ENCODE results near the gene ZBTB46.
"Not testable (repeated sequence)": the region's sequence is repeated elsewhere in the genome, so short reads cannot be mapped to it uniquely, and the experiment has no call there.

The ZBTB46 gene

GRCh38 chr20:63854069-63854765 is 23.2 kb upstream of the ZBTB46 start:
- H3K9me3 ChIP-seq (ENCODE audit: severe bottlenecking) = no peaks in the 10 kb centered on the region
- TF ChIP-seq, protein P1, sequence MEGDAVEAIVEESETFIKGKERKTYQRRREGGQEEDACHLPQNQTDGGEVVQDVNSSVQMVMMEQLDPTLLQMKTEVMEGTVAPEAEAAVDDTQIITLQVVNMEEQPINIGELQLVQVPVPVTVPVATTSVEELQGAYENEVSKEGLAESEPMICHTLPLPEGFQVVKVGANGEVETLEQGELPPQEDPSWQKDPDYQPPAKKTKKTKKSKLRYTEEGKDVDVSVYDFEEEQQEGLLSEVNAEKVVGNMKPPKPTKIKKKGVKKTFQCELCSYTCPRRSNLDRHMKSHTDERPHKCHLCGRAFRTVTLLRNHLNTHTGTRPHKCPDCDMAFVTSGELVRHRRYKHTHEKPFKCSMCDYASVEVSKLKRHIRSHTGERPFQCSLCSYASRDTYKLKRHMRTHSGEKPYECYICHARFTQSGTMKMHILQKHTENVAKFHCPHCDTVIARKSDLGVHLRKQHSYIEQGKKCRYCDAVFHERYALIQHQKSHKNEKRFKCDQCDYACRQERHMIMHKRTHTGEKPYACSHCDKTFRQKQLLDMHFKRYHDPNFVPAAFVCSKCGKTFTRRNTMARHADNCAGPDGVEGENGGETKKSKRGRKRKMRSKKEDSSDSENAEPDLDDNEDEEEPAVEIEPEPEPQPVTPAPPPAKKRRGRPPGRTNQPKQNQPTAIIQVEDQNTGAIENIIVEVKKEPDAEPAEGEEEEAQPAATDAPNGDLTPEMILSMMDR (IDR thresholded peaks at IDR 0.05; ENCODE audit: low read depth, low read length) = no peak
- peak overlapping the region; percentile 88 for H3K27ac ChIP-seq
- no peak for DNase-seq
- peak overlapping the region; percentile 35 for H3K4me3 ChIP-seq (ENCODE audit: low read depth, low read length)
- H3K27me3 ChIP-seq (ENCODE audit: insufficient read depth, low read depth, severe bottlenecking) = no peaks in the 10 kb centered on the region
- H3K36me3 ChIP-seq = no peaks in the 10 kb centered on the region

- peak overlapping the region; percentile 88 for H3K27ac ChIP-seq
- not testable (repeated sequence) for DNase-seq; H3K9me3 ChIP-seq (ENCODE audit: severe bottlenecking); H3K36me3 ChIP-seq; H3K4me3 ChIP-seq (ENCODE audit: low read depth, low read length); H3K27me3 ChIP-seq (ENCODE audit: insufficient read depth, low read depth, severe bottlenecking)
Measured at GRCh38 chr20:63853733-63854068, 22.6 kb upstream of the ZBTB46 start.

- not testable (repeated sequence) for H3K4me3 ChIP-seq (ENCODE audit: low read depth, low read length); H3K27ac ChIP-seq
Measured at GRCh38 chr20:63851548-63851943, 20.5 kb upstream of the ZBTB46 start.

DNA sequence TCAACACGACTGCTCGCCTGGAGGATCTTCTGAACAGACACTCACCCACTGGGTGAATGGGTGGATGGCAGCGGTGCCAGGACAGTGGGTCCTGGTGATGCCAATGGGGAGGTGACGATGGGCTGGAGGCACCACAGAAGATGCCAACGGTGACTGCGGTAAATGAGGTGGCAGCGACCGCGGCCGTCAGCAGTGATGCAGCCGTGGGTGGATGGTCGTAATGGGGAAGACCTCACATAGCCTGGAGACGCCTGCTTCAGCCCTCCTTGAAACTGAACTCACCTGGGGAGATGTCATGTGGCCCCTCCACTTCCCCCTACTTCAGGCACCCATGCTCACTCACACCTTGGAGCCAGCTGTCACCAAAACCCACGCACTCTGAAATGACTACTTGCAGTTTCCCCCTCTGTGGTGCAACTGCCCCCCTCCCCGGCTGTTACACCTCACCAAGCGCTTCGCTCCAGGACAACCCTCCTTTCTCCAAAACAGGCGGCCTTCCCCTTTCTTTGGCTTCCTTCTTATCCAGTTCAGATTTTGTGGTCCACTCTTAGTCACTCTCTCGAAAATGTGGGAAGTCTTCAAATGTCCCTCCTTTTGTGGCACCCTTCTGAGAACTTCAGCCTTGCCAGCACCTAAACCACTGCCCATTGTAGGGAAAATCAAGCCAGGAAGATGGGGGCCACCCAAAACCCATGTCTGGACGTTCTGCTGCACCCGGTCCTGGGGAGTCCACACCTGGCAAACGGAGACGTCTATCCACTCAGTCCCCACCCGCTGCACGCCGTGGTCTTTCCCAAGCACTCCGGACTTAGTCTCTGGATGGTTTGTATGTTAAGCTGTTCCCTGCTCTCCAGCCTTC is 19.9 kb upstream of the ZBTB46 start:
- no peaks in the 10 kb centered on the region for H3K36me3 ChIP-seq
- no peaks in the 10 kb centered on the region for H3K27me3 ChIP-seq (ENCODE audit: insufficient read depth, low read depth, severe bottlenecking)
- TF ChIP-seq, protein P1 (IDR thresholded peaks at IDR 0.05; ENCODE audit: low read depth, low read length) = no peak
- no peak for DNase-seq
- no peak overlapping the region for H3K4me3 ChIP-seq (ENCODE audit: low read depth, low read length)
- no peaks in the 10 kb centered on the region for H3K9me3 ChIP-seq (ENCODE audit: severe bottlenecking)
- H3K27ac ChIP-seq = no peak overlapping the region

More at GRCh38 chr20:63851548-63851943, 20.5 kb upstream of the ZBTB46 start:
- not testable (repeated sequence) for H3K36me3 ChIP-seq; H3K27me3 ChIP-seq (ENCODE audit: insufficient read depth, low read depth, severe bottlenecking); DNase-seq; H3K9me3 ChIP-seq (ENCODE audit: severe bottlenecking)

GRCh38 chr20:63848003-63848911 is 17.2 kb upstream of the ZBTB46 start:
- H3K27ac ChIP-seq = no peak overlapping the region
- H3K36me3 ChIP-seq = no peaks in the 10 kb centered on the region
- H3K9me3 ChIP-seq (ENCODE audit: severe bottlenecking) = no peaks in the 10 kb centered on the region
- H3K27me3 ChIP-seq (ENCODE audit: insufficient read depth, low read depth, severe bottlenecking) = no peaks in the 10 kb centered on the region
- no peak overlapping the region for H3K4me3 ChIP-seq (ENCODE audit: low read depth, low read length)
- TF ChIP-seq, protein P1 (IDR thresholded peaks at IDR 0.05; ENCODE audit: low read depth, low read length) = no peak
- DNase-seq = no peak

DNA sequence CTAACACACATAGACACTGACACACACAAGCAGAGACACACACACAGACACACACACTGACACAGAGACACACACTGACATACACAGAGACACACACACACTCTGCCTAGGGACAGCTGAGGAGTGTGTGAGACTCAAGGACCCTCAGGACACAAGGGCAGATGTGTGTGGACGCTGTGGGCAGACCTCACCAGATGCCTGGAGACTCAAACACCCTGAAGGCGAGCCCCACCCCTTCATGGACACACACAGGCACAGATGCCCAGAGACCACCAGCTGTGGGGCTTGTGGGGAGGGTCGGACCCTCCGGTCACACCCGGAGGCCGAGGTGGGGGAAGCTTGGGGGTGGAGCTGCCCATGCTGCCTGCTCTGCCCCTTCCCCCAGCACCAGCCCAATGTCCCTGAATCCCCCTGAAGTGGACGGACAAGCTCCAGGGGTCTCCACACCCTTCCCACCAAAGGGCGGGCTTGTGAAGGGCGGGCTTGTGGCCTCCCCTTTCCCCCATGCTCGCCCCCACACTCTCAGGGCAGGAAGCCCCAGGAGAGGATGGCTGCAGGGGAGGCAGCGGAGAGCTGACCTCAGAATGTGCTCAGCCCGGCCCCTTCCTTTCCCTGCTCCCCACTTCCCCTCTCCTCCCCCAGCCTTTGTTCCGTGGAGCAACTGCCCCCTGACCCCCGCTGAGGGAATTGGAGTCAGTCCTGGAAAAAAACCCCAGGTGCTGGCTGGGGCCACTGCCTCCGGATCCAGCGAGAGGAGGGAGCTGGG is 16.4 kb upstream of the ZBTB46 start:
- no peak for DNase-seq
- H3K27me3 ChIP-seq (ENCODE audit: insufficient read depth, low read depth, severe bottlenecking) = no peaks in the 10 kb centered on the region
- no peak overlapping the region for H3K4me3 ChIP-seq (ENCODE audit: low read depth, low read length)
- no peaks in the 10 kb centered on the region for H3K9me3 ChIP-seq (ENCODE audit: severe bottlenecking)
- TF ChIP-seq, protein P1 (IDR thresholded peaks at IDR 0.05; ENCODE audit: low read depth, low read length) = no peak
- no peaks in the 10 kb centered on the region for H3K36me3 ChIP-seq
- H3K27ac ChIP-seq = no peak overlapping the region

All from WERI-Rb-1 (cell line).